Parietal lobe (tissue), 2 donors: ENCODE results near the gene SIRPD. TPM values are rescaled to one million over a fixed set of nuclear protein-coding genes. Genes with fewer than 3 reads are reported as not detected.

ENCODE experiments used
- small RNA-seq: library from RNA; depleted of rRNA; stranded (forward); fragments of <200 nt; gene quantifications from one replicate; pipeline ENCODE3, GENCODE V24; 2014; ENCODE audit warnings: low replicate concordance
- total RNA-seq: library from RNA; depleted of rRNA; stranded (reverse); fragments of >200 nt; gene quantifications from one replicate; pipeline ENCODE4 v1.2.3, GENCODE V29; 2014

The SIRPD gene
- not detected for total RNA-seq

DNA sequence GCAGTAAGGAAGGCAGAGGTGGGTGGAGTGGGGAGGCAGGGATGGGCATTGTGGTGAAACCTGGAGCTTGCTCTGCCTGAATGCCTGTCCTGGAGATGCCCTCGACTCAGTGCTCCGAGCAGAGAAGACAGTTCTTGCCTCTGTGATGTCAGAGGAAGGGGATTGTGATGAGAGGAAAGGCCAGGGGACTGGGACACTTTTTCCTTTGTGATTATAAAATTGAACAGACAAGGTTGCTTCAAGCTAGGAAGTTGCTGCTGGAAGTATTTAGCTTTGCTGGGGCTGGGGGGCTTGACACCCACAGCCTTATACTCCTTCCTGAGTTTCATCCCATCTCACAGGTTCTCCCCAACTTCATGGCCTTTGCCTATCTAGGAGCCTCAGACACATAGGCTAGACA is at the start of gene SIRPD:
Gene SIRPD, minus strand, starts transcription at position 101 of the 400 bp plus-strand sequence. Its CDS starts 52 bp downstream, at position 49.

DNA sequence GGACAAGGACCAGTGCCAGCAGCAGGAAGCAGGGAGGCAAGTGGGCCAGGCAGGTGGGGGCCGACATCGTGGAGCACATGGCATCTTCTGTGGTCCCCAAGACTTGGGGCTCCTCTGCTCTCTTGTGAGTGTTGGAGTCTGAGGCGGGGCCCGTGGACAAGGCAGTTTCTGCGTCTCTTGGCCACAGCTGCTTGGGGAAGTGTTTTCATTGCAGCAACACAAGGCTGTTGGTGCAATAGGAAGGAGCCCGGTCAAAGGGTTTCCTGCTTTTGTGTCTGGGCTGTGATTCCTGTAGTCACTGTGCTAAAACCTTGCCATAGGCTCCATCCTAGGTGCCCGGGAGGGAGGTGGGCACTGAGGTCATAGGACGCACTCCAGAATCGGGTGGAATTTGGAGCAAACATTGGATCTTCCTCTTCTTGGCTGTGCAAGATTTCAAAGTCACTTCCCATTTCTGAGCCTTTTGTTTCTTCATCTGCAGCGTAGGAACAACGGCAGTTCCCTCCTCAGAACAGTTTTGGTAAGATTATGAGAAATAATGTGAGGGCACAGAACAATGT is 66.1 kb downstream of the SIRPD start, which contains the start of gene SIRPB2:
Gene SIRPB2, minus strand, starts transcription at position 140 of the 560 bp plus-strand sequence. Its CDS starts 61 bp downstream, at position 79.

Small RNA genes lying within 50 kb of the gene (small RNA-seq; reads per million reads assigned to genes)
- not detected for gene RNU6-917P

Other genes starting within 250 kb of the SIRPD start
- 2.8 TPM for gene SDCBP2, start 228.6 kb downstream of the SIRPD start, total RNA-seq
- gene FKBP1A, start 164.7 kb downstream of the SIRPD start, total RNA-seq = 101 TPM
- gene NSFL1C, start 90.9 kb downstream of the SIRPD start, total RNA-seq = 45.7 TPM
- 1.3 TPM for gene SIRPB2, start 66.3 kb downstream of the SIRPD start, total RNA-seq
- gene SIRPB1, start 62.3 kb upstream of the SIRPD start, total RNA-seq = 1.3 TPM
- not detected for gene SIRPG, start 100.1 kb upstream of the SIRPD start, total RNA-seq